ENCODE measurements around the gene TMSB4X.
"Not testable (repeated sequence)": the region's sequence is repeated elsewhere in the genome, so short reads cannot be mapped to it uniquely, and the experiment has no call there.

The TMSB4X gene

DNA sequence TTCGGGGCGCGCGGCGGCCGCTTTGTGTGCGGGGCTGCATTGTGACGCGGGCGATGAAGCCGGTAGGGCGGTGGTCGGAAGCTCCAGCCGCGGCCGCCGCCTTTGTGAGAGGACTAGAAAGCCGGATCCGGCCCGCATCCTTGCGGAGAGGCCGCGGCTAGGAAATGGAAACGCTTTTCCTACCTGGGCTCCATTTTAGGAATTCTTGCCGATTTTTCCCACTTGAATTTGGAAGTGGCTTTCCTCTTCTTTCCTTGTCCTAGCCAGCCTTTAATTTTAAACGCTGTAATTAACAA lies 708 bp downstream of the TMSB4X start:
- Histone ChIP-seq H3K4me2 (ENCODE audit: low read length) (peak overlapping the region; percentile 78), H3K9ac (ENCODE audit: low read length) (peak overlapping the region; percentile 100), H2AFZ (ENCODE audit: low read length) (no peak overlapping the region), H3K4me1 (ENCODE audit: insufficient read depth, low read length, severe bottlenecking) (peaks cover 66% of the 10 kb centered on the region), H3K27ac (ENCODE audit: low read depth, low read length, poor library complexity, severe bottlenecking) (peak overlapping the region; percentile 97), H3K79me2 (ENCODE audit: insufficient read depth, low read length) (peaks cover 29% of the 10 kb centered on the region), H3K4me3 (ENCODE audit: low read depth, low read length, poor library complexity, severe bottlenecking) (peak overlapping the region; percentile 100), H3F3A (ENCODE audit: insufficient read depth, low read length) (peaks cover 25% of the 10 kb centered on the region), H4K20me1 (ENCODE audit: insufficient read depth, low read length) (no peaks in the 10 kb centered on the region), H3K9me2 (ENCODE audit: low read depth, low read length) (no peaks in the 10 kb centered on the region), H3K27me3 (ENCODE audit: insufficient read depth, low read length) (no peaks in the 10 kb centered on the region), H3K36me3 (ENCODE audit: insufficient read depth, low read length) (peaks cover 27% of the 10 kb centered on the region), H3K9me3 (ENCODE audit: low read length) (no peaks in the 10 kb centered on the region)
- TF ChIP-seq EZH2 (IDR thresholded peaks at IDR 0.05; ENCODE audit: borderline replicate concordance, low read length), result no peak
- TF ChIP-seq, protein P1, sequence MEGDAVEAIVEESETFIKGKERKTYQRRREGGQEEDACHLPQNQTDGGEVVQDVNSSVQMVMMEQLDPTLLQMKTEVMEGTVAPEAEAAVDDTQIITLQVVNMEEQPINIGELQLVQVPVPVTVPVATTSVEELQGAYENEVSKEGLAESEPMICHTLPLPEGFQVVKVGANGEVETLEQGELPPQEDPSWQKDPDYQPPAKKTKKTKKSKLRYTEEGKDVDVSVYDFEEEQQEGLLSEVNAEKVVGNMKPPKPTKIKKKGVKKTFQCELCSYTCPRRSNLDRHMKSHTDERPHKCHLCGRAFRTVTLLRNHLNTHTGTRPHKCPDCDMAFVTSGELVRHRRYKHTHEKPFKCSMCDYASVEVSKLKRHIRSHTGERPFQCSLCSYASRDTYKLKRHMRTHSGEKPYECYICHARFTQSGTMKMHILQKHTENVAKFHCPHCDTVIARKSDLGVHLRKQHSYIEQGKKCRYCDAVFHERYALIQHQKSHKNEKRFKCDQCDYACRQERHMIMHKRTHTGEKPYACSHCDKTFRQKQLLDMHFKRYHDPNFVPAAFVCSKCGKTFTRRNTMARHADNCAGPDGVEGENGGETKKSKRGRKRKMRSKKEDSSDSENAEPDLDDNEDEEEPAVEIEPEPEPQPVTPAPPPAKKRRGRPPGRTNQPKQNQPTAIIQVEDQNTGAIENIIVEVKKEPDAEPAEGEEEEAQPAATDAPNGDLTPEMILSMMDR (IDR thresholded peaks at IDR 0.05; ENCODE audit: low read length), result no peak

DNA sequence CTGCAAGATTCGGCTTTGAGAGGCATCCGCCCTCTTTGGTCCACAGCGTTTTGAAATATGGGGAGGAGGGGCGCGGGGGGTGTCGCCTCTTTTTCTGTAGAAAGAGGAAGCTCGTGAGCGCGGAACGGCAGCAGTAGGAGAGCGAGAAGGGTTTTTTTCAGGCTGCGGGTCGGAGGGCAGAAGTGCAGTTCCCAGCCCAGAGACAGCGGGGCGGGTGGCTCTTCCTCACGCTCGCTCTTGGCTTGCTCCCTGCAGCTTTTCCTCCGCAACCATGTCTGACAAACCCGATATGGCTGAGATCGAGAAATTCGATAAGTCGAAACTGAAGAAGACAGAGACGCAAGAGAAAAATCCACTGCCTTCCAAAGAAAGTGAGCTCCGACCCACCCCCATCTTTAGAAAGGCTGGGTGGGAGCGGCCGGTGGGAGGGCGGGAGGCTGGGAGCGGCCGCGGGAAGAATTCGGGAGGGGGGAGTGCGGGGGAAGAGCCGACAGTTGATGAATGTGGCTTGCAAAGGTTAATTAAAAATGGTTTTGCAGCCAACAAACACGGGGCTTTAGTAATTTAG lies 1.2 kb downstream of the TMSB4X start:
- peak overlapping the region; percentile 100 for H3K9ac ChIP-seq (ENCODE audit: low read length)
- H3K4me3 ChIP-seq (ENCODE audit: low read depth, low read length, poor library complexity, severe bottlenecking), result peak overlapping the region; percentile 100
- no peaks in the 10 kb centered on the region for H4K20me1 ChIP-seq (ENCODE audit: insufficient read depth, low read length)
- H3K4me2 ChIP-seq (ENCODE audit: low read length), result peak overlapping the region; percentile 78
- H2AFZ ChIP-seq (ENCODE audit: low read length), result no peak overlapping the region
- TF ChIP-seq, protein P1 (IDR thresholded peaks at IDR 0.05; ENCODE audit: low read length), result no peak
- no peak for TF ChIP-seq EZH2 (IDR thresholded peaks at IDR 0.05; ENCODE audit: borderline replicate concordance, low read length)
- H3F3A ChIP-seq (ENCODE audit: insufficient read depth, low read length), result peaks cover 25% of the 10 kb centered on the region
- peaks cover 29% of the 10 kb centered on the region for H3K79me2 ChIP-seq (ENCODE audit: insufficient read depth, low read length)
- H3K9me2 ChIP-seq (ENCODE audit: low read depth, low read length), result no peaks in the 10 kb centered on the region
- peaks cover 27% of the 10 kb centered on the region for H3K36me3 ChIP-seq (ENCODE audit: insufficient read depth, low read length)
- H3K4me1 ChIP-seq (ENCODE audit: insufficient read depth, low read length, severe bottlenecking), result peaks cover 61% of the 10 kb centered on the region
- no peaks in the 10 kb centered on the region for H3K9me3 ChIP-seq (ENCODE audit: low read length)
- H3K27ac ChIP-seq (ENCODE audit: low read depth, low read length, poor library complexity, severe bottlenecking), result peak overlapping the region; percentile 97
- H3K27me3 ChIP-seq (ENCODE audit: insufficient read depth, low read length), result no peaks in the 10 kb centered on the region

DNA sequence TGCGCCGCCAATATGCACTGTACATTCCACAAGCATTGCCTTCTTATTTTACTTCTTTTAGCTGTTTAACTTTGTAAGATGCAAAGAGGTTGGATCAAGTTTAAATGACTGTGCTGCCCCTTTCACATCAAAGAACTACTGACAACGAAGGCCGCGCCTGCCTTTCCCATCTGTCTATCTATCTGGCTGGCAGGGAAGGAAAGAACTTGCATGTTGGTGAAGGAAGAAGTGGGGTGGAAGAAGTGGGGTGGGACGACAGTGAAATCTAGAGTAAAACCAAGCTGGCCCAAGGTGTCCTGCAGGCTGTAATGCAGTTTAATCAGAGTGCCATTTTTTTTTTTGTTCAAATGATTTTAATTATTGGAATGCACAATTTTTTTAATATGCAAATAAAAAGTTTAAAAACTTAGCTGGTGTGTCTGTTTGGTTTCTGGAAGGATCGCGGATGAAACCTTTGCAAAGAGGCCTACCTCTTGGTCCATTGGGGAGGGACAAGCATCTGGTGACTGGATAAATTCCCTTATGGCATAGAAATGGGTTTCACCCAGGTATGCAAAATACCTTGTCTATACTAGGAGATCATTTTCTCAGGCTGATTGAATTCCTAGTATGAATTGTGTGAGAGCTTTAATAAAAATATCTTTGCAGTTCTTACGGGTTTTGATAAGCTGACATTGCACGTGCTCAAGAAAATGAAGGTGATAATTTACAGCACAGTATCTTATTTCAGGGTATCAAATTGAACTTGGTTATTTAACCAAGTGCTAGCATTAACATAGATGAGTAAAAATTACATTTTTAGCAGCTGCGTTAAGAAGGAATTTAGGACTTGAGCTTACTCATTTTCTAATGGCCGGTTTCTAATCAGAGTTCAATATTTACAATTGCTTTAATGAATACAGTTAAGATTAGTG lies 2.2 kb downstream of the TMSB4X start:
- Histone ChIP-seq H3K36me3 (ENCODE audit: insufficient read depth, low read length) (peaks cover 27% of the 10 kb centered on the region), H3K4me1 (ENCODE audit: insufficient read depth, low read length, severe bottlenecking) (peaks cover 60% of the 10 kb centered on the region), H3F3A (ENCODE audit: insufficient read depth, low read length) (peaks cover 25% of the 10 kb centered on the region), H3K79me2 (ENCODE audit: insufficient read depth, low read length) (peaks cover 29% of the 10 kb centered on the region), H3K4me3 (ENCODE audit: low read depth, low read length, poor library complexity, severe bottlenecking) (peak overlapping the region; percentile 100), H3K27ac (ENCODE audit: low read depth, low read length, poor library complexity, severe bottlenecking) (peak overlapping the region; percentile 97), H3K4me2 (ENCODE audit: low read length) (peak overlapping the region; percentile 81), H3K9ac (ENCODE audit: low read length) (peak overlapping the region; percentile 100)
- not testable (repeated sequence) for H3K27me3 ChIP-seq (ENCODE audit: insufficient read depth, low read length); H3K9me2 ChIP-seq (ENCODE audit: low read depth, low read length); H3K9me3 ChIP-seq (ENCODE audit: low read length); H2AFZ ChIP-seq (ENCODE audit: low read length); H4K20me1 ChIP-seq (ENCODE audit: insufficient read depth, low read length)
